ENCODE data around the gene XRCC1.
A peak's percentile ranks its signal among the peaks of the same experiment; 100 is the strongest.
"Not testable (repeated sequence)": the region's sequence is repeated elsewhere in the genome, so short reads cannot be mapped to it uniquely, and the experiment has no call there.

The XRCC1 gene

DNA sequence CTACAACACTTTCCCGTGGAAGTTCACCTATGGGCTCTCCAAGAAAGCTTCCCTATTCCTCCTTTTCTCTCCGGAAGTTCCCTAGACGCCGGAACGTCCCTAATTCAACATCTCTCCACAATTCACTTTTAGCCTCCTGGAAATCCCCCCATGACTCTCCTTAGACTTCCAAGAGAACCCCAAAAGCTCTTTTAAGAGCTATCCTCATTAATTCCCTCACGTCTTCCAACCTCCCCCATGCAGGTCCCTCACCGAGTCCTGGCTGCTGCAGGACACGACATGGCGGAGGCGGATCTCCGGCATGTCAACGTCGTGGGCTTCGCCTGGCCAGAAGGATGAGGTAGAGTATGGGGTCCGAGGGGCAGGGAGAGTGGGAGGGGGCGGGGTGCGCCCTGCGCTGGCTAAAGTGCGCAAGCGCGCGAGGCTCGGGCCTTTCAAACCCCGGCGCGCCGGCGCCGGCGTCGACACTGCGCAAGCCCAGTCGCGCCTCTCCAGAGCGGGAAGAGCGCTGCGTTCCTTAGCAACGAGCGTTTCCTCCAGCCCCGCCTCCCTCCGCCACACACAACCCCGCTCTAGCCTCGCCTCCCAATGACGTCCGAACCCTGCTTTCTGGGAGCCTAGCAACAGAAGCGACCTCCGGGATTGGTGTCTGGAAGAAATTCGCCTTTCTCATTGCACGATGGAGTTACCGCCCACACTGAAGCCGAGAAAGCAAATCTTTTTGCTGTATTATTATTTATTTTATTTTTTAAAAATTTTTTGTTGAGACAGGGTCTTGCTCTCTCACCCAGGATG, at the start of gene XRCC1, which contains the start of gene PINLYP:
Gene XRCC1, minus strand, starts transcription at position 372 of the 795 bp plus-strand sequence. Its CDS starts 69 bp downstream, at position 303.
Gene PINLYP, plus strand, starts transcription at position 646 of the 795 bp plus-strand sequence. CDS start 1,391 bp downstream, outside the sequence.
- DNase-seq = peak; percentile 96

- no peak for DNase-seq
Observed at GRCh38 chr19:43624933-43625332, 49.6 kb upstream of the XRCC1 start.

DNA sequence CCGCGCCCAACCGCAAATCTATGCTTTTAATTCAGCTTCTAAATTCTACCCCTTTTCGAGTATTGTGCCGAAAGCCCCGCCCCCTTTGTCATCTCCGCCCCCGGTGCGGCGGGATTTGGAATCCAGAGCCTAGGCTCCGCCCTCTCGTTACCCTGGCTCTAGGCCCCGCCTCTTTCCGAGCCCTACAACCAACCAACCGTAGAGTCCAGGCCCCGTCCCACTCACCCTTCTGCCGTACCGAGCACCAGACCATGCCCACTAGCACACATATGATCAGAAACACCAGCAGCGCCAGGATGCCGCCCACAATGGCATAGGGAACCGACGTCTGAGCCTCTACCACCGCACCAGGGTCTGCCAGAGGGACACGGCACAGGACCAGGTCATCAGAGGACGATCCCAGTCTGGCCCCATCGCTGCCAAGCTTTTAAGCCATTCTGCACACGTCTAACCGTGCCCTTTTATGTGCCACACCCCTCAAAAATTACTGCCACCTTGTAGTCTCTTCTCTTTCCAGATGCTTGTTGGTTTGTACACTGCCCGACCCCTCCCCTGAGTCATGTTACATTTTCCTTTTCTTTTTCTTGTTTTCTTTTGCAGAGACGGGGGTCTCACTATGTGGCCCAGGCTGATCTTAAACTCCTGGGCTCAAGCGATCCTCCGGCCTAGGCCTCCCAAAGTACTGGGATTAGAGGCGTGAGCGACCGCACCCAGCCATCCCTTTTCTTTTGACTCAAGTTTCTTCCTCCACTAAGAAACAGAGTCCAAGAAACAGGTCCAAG, 48.8 kb upstream of the XRCC1 start:
- no peak for DNase-seq

- DNase-seq = no peak
Observed at GRCh38 chr19:43622956-43623355, 47.6 kb upstream of the XRCC1 start.

GRCh38 chr19:43622070-43622469, 46.7 kb upstream of the XRCC1 start:
- no peak for DNase-seq

GRCh38 chr19:43620061-43621001, 45.0 kb upstream of the XRCC1 start:
- no peak for DNase-seq

DNA sequence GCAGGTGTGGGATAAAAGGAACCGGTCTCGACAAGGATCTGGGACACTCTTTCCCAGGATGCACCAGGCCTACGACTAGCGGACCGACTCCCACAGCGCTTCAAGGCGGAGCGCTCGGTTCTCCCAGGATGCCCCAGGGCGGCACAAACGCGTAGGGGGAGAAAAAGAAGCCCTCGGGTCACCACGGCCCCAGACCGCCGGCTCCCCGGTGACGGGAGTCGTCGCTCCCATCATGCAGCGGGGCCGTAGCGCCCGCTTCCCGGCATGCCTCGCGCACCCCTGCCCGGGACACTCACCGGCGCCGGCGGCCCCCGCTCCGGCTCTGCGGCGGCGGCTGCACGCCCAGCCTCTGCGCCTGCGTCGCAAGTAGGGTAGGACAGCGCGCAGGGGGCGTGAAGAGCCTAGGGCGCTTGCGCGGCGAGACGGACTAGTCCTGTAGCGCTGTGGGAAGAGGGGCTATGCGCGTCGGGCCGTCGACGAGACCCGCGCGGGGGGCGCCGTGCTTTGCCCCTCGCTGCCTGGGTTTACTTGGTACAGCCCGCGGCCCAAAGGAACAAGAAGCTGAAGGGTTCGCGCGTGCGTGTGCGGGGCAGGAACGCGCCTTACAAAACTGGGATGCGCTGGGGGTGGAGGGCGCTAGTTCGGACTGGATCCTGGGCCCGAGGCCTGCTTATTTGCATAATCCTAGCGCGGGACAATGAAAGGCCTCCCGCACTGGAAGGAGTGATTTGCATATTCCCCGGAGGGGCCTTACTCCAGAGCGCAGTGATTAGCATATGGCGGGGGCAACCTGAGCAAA, 44.1 kb upstream of the XRCC1 start, which contains the start of gene ZNF428:
Gene ZNF428, minus strand, starts transcription at position 368 of the 799 bp plus-strand sequence. CDS start 5,325 bp downstream, outside the sequence.
- peak; percentile 81 for DNase-seq

- no peak for DNase-seq
Observed at GRCh38 chr19:43618921-43619261, 43.6 kb upstream of the XRCC1 start.

DNA sequence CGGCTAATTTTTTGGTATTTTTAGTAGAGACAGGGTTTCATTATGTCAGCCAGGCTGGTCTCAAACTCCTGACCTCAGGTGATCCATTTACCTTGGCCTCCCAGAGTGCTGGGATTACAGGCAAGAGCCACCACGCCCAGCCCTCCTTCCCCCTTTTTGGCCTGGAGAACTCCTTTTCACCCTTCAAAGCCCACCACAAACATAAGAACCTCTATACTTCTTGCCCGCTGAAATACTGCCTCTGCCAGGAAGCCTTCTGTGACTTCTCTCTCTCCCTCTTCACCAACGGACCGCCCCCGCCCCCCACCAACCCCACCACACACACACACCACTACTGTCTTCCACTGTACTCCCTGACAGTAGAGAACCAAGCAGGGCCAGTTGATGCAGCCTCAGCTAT, 41.6 kb upstream of the XRCC1 start:
- DNase-seq = no peak

DNA sequence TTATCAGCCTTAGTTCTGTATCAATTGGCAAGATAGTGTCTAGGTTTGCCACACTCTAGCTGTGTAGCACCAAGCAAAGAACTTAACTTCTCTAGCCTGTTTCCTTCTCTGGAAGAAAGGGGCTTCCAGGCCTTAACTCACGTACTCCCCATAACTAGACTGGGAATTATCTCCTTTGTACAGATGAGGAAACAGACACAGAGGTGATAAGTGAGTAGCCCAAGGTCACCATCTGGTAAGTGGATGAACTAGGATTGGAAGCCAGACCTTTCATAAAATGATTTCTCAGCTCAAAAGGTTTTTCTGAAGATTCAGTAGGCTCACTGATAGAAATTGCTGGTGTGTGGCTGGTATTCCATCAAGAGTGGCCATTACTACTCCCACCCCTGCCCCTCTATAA, 41.0 kb upstream of the XRCC1 start:
- no peak for DNase-seq

- no peak for DNase-seq
Observed at GRCh38 chr19:43612374-43612773, 37.0 kb upstream of the XRCC1 start.

DNA sequence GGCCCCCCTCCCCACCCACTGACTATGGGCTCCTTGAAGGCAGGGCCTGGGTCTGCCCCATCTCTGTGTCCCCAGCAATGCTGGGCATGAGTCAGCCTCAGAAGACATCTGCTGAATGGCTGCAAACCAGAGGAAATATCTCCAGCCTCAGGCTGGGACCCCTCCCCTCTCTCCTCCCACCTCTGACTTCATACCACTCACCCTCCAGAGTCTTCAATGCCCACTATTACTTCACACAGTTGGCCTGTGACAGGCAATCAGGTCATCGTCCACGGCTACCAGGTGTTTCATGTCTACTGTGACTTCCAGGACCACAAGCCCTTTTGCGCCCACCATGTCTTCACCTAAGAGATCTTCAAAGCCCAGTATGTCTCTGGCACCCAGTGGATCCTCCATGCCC, 36.5 kb upstream of the XRCC1 start, which contains the start of gene SRRM5:
Gene SRRM5, plus strand, starts transcription at position 301 of the 400 bp plus-strand sequence. Its CDS starts 34 bp downstream, at position 335.
- DNase-seq = no peak

GRCh38 chr19:43610493-43610892, 35.2 kb upstream of the XRCC1 start:
- DNase-seq = no peak

- DNase-seq = no peak
Observed at GRCh38 chr19:43609872-43610271, 34.5 kb upstream of the XRCC1 start.

GRCh38 chr19:43607238-43608205, 32.2 kb upstream of the XRCC1 start:
- DNase-seq = no peak

DNA sequence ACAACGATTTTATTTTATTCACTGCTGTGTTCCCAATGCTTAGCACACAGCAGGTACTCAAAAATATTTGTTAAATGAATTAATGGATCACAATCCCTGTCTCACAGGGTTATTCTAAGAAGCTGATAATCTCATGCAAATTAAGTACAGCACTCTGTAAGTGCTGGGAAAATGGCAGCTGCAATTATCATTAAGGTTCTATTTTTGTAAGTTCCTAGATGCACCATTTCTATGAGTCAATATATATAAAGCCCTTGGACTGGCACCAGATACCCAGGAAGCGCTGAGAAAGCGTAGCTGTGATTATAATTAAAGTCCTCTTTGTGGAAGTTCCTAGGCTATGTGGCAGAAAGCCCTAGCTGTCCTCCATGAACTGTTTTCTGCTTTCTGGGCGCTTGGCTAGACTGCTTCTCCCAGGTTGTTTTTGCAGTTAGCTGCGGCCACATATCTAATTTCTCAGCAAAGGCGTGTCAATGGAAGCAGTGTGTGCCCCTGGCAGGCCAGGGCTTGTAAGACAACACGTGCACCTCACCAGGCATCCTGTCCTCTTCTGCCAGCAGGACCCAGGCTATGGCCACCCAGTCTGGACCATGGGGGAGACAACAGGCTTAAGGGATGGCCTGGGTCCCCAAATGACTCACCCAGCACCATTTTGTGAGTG, 31.4 kb upstream of the XRCC1 start:
- peak; percentile 25 for DNase-seq

DNA sequence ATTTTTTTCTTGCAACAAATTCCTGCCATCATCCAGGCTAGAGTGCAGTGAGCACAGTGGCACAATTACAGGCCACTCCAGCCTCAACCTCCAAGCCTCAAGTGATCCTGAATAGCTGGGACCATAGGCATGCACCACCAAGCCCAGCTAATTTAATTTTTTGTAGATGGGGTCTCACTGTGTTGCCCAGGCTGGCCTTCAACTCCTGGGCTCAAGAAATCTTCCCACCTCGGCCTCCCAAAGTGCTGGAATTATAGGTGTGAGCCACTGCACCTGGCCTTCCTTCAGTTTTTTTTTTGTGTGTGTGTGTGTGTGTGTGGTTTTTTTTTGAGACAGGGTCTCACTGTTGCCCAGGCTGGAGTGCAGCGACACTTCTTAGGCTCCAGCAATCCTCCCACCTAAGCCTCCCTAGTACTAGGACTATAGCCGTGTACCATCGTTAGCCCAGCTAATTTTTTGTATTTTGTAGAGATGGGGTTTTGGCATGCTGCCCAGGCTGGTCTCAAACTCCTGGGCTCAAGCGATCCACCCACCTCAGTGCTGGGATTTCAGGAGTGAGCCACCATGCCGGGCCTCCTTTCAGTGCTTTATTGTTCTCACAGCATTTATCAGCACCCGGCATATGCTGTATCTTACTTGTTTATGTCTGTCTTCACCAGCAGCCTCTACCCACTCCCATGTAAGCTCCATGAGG, 30.7 kb upstream of the XRCC1 start:
- no peak for DNase-seq

GRCh38 chr19:43600326-43600725, 25.0 kb upstream of the XRCC1 start:
- DNase-seq = not testable (repeated sequence)

GRCh38 chr19:43599635-43600295, 24.4 kb upstream of the XRCC1 start:
- DNase-seq = no peak
